HuH-7 (cell line): ENCODE measurements around the gene CDC42.

Experiments
- DNase-seq: peaks from one replicate; pipeline ENCODE4 v3.0.0; 2011; ENCODE audit warnings: low spot score

Gene CDC42

DNA sequence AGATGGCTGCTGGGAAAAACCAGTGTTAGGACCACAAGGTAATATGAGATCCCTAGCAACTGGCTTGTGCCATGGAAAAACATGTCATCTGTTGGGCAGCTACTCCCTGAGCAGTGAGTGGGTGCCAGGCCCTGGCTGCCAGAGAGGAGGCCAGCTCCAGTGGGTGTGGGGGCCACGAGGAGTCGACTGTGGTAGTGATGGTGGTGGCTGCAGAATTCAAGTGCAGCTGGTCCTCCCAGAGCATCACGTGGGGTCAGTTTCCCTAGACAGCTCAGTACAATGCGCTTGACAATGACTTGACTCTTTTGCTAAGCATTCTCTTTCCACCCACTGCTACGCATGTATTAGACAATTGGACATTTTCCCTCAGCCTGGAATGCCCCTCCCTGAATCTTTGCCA lies 14.5 kb upstream of the CDC42 start:
- no peak for DNase-seq

DNA sequence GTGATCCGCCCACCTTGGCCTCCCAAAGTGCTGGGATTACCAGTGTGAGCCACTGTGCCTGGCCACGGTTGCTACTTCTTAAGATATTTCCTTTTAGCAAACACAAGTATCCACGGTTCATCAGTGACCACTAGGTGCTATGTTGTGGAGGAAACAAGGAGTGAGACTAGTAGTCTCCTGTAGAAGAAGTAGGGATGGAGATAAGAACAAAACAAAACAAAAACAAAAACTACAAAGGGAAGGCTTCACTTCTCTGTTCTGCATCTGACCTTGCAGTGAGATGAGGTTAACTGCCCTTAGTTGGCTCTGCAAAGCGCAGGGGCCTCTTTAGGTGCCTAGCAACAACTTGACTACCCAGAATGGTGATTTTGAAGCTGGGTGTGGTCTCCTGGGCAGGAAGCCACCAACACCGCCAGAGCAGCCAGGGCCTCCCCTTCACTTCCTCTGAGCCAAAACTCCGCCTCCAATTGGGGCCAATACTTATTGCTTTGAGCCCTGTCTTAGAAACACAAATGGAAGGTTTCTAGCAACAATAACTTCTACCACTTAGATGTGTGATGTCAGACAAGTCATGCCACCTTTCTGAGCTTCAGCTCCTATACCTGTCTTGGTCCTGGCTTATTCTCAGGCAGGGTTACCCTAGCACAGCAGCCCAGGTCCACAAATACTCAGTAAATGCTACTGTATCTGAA lies 12.8 kb upstream of the CDC42 start:
- no peak for DNase-seq

DNA sequence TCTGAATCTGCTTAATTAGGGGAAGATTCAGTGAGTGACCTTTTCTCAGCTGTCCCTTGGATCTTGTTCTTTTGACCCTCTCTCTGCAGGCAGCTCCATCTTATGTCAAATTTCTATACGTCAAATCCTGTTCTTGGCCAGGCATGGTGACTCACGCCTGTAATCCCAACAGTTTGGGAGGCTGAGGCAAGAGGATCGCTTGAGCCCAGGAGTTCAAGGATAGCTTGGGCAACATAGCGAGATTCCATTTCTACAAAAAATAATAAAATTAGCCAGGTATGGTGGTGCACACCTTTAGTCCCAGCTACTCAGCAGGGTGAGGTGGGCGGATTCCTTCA lies 12.3 kb upstream of the CDC42 start:
- no peak for DNase-seq

DNA sequence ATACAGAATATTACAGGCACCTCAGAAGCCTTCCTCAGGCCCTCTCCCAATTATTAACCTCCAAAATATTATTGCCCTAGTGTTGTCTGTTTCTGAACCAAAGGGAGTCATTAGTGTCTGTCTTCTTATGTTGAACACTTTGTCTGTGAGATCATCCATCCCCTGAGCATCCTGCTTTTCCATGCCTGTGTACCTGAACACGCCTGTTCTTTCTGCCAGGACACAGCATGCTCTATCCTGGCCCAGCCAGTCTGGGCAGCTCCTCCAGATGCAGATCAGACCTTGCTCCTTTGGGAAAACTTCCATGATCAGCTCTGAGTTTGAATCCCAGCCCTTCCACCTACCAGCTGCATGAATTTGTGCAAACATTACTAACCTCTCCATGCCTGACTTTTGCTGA lies 11.0 kb upstream of the CDC42 start:
- DNase-seq, result no peak

DNA sequence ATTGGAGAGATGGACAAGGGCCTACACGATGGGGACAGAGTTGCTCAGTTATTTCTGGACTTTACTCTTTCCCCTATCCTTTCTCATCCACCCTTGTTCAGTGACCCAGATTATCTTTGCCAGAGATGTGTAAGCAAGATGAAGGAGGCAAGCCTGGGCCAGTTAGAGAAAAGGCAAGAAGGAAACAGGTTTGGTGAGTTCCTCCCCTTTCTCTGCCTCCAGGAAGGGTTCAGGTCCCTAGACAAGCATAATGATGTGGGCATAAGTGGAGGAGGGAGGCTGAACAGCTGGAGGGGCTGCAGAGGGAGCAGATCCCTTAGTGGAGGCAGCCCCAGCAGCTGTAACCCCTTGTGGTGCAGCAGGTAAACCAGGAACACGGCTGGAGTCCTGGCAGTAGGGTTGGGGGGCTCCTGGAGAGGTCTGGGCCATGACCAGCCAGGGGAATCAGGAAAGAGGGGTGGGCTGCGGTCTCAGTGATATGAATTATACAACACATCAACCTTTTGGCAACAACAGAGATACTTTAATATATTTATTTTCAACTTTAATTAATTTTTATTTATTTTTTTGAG lies 9.2 kb upstream of the CDC42 start:
- DNase-seq, result no peak

DNA sequence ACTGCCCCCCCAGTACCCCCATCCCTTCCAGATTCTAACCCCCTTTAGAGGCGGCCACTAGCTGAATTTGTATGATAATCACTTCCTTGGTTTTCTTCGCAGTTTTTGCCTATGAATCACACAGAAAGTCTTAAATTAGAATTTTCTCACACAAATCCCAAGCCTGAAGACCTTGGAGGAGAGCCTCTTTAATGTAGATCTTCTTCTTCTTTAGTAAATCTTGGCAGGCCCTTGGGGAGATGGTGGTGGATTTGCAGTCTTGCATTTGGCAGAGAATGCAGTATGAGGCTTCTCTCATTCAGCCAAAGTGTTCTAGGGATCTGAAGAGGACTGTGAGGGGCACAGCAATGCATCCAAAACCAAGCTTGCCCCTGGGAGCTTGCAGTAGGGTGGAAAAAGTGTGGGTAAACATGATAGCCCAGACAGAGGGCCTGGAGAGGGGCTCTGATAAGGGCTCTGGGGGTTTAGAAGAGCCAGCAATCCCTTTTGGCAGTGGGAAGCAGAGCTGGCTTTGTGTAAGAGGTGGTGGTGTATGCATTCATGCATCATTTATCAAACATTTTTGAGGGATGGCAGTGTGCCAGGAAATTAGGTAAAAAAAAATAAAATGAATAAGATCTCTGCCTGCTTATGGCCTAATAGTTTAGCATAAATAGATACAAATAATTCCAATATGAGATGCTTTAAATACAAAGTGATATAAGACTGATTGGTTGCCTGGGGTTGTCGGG lies 7.7 kb upstream of the CDC42 start:
- no peak for DNase-seq

DNA sequence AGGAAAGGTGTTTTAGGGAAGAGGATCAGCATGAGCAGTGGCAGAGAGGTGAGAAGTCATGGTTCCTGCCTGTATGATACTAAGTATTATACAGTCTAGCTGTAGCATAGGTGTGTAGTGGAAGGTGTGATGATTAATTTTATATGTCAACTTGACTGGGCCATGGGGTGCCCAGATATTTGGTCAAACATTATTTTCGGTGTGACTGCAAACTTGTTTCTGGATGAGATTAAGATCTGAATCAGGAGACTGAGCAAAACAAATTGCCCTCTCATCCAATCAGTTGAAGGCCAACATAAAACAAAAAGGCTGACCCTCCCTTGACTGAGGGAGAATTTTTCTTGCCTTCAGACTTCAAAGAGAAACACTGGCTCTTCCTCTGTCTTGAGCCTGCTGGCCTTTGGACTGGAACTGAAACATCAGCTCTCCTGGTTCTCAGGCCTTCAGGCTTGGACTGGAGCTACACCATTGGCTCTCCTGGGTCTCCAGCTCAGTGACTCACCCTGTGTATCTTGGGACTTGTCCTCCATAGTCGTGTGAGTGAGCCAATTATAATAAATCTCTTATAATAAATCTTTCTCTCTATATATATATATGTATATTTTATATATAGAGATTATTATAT lies 6.8 kb upstream of the CDC42 start:
- DNase-seq, result no peak

DNA sequence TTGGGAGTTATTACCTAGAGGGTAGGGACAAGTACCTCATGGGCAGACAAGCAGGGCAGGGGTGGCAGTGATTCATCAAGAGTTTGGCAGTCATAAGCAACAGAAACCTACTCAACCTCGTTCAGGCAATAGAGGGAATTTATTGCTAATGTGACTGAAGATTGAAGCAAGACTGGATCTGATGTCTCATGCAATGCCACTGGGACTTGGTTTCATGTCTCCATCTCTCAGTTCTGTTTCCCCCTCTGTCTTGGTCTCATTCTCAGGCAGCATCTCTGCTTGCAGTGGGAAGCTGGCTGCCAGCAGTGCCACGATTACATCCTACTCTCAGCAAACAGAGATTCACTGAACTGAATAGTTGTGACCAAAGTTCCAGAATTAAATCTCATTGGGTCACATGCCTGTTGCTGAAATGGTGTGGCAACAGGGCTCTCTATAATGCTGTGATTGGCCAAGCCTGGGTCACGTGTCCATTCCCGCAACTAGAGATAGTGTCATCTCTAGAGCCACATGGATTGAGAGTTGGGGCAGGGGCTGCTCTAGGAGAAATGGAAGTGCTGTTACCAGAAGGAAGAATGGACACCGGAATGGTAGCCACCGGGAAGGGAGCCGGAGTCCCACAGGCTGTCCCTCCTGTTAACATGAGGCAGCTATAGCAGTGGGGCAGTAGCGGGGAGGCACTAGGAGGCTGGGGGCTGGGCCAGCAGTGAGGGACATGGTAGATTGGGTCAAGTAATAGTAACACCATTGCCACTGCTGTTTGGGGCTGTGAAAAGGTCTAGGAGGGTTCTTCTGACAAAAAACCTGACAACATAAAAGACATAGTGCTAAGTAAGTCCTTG lies 3.9 kb upstream of the CDC42 start:
- DNase-seq, result peak; percentile 37

DNA sequence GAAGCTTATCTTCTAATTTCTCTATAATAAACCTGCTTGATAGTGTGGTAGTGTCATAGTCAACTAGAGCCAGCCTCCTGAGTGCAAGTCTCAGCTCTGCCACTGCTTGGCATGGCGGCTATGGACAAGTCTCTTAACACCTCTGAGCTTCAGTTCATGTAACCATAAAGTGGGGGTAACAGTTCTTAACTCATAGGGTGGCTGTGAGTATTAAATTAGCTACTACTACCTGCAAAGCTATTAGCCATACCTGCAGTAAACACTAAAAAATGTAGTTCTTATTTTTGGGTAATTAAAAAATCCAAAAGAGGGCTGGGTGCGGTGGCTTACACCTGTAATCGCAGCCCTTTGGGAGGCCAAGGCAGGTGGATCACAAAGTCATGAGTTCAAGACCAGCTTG lies 2.2 kb upstream of the CDC42 start:
- no peak for DNase-seq

DNA sequence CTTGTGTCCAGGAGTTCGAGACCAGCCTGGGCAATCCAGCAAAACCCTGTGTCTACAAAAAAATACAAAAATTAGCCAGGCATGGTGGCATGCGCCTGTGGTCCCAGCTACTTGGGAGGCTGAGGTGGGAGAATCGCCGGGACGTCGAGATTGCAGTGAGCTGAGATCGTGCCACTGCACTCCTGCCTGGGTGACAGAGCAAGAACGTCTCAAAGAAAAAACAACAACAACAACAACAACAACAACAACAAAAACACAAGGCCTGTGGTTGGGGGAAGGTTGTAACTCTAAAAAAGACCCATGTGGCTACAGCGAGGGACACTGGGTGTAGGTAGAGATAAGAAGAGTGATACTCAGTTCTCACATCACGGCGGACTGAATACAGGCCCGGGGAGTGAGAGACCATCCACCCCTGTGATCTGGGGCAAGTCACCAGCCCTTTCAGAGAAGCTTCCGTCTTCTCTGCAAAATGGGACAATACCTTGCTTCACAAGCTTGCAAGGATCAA lies 848 bp upstream of the CDC42 start:
- no peak for DNase-seq

DNA sequence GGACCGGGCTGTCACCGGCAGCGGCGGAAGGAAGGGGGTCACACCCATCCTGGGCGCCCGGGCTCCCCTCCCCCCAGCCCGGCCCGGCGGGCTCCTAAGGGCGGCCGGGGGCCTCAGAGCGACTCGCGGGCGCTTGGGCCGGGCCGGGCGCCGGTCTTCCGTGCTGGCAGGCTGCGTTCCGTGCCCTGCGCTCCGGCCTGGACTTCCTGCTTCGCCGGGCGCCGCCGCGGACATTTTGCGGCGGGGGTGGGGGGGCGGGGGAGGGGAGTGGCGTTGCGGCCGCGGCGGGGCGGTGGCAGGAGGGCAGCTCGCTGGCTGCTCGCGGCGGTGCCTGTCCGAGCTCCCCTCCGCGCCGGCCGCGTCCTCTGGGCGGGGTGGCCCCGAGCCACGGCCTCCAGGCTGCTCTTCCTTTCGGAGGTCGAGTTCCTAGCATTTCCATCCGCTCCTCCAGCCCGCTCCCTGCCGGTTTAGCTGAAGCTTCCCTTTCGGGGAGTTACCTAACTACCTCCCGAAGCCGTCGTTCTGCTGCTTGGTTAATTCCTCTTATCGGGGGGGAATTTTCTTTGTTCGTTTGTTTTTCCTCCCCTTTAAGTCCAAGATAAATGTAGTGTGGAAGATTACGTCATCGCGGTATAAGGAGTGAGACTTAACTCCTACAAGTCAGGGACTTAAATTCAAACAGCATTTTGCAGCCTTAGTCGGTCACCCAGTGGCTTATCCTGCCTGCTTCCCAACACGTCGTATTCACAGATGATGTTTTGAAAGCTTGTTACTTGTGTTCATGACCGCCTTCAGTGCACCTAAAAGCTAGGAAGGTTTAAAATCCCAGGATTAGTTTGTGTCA lies 730 bp downstream of the CDC42 start:
- peak; percentile 53 for DNase-seq

DNA sequence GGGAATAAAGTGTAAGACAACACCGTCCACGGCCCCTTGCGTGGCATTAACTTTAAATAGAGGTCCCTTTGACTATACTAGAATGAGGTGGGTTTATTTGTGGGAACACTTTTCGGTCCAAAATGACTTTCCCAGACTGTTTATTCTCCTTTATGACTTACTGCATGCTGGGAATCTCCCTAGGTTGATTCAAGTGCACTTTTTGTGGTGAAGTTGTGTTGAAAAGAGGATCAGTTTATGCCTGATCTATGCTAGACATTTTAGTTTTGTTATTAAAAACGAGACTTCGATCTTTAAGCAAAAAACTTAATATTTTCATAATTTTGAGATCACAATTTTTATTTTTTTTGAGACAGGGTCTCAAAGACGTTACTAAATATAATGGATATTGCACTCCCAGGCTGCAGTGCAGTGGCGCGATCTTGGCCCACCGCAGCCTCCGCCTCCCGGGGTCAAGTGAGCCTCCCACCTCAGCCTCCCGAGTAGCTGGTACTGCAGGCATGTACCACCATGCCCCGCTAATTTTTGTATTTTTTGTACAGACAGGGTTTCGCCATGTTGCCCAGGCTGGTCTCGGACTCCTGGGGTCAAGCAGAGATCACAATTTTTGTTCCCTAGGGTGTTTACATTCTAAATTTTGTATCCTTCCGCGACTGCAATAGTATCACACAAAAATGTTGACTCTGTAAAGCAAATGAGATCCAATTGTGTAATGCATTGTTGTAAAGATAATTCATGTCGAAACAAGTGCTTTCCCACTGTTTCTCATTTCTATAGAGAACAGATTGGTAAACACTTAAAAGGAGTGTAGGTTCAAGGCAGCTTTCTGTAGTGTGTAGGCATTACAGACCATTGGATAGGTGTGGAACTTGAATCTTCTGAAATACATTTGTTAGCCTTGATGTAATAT lies 1.6 kb downstream of the CDC42 start:
- no peak for DNase-seq

DNA sequence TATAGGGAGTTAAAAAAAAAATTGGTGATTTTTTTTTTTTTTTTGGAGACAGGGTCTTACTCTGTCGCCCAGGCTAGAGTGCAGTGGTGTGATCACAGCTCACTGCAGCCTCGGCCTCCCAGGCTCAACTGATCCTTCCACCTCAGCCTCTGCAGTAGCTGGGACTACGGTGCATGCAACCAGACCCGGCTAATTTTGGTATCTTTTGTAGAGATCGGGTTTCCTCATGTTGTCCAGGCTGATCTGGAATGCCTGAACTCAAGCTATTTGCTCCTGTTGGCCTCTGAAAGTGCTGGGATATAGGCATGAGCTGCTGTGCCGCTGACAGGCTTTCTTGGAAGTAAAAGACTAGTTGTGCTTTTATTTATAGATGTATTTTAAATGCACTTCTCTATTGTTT lies 3.0 kb downstream of the CDC42 start:
- no peak for DNase-seq

DNA sequence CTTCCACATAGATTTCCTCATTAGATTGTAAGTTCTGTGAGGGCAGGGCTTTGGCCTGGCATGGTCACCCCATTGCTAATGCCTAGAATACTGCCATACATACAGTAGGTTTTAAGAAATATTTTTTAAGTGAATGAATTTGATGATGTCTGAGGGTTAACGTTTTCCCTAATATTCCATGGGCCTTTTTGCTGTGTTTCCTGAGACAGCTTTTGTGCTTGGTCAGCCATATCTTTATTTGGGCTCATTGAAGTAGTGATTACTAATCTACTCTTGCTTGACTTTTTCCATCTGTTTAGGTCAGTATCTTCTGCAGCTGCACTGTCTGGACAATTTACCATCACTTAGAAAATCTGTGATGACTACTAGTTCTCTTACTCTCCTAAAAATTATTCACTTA lies 3.5 kb downstream of the CDC42 start:
- no peak for DNase-seq

DNA sequence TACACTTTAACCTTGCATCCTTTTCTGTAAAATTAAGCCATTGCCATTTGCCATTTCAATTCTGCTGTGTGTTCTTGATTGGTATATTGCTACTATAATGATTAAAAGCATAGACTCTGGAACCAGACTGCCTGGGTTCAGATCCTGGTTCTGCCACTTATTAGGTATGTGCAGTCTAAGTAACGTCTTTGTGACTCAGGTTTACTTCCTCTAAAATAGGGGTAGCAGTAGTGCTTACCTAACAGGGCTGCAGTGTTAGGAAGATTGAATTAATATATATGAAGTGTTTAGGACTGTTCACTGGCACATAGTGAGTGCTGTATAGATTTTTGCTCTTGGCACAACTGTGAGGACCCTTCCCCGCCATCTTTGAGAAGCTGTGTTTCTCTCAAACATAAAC lies 4.4 kb downstream of the CDC42 start:
- no peak for DNase-seq

DNA sequence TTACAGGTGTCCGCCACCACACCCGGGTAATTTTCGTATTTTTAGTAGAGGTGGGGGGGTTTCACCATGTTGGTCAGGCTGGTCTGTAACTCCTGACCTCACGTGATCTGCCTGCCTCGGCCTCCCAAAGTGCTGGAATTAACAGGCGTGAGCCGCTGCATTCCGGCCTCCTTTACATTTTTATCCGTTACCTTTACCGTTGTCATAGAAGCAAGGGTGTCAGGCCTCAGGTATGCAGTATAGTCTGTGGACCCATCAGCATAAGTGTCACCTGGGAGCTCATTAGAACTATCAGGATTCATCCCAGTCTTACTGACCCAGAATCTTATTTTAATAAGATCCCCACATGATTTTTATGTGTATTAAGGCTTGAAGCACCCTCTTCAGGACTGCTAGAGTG lies 5.4 kb downstream of the CDC42 start:
- DNase-seq, result no peak

DNA sequence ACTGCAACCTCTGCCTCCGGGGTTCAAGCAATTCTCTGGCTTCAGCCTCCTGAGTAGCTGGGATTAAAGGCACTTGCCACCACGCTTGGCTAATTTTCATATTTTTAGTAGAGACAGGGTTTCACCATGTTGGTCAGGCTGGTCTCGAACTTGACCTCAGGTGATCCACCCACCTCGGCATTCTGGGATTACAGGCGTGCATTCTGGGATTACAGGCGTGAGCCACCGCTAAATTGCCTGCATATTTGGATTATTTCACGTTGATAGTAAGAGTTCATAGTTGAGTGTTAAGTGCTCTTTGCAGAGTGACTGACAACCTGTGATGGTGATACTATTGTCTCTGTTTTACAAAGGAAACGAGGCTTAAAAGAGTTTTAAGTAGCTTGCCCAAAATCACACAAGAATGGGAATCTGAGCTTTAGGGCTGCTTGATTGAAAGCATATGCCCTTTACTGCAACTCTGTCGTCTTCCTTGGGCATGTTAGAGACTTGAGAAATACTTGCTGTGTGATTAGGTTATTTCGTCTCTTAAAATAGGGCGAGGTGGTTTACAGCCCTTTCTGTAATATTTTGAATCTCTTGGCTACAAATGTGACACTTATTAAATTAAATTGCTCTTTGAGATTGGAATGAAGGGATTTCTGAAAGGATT lies 12.4 kb downstream of the CDC42 start:
- no peak for DNase-seq

DNA sequence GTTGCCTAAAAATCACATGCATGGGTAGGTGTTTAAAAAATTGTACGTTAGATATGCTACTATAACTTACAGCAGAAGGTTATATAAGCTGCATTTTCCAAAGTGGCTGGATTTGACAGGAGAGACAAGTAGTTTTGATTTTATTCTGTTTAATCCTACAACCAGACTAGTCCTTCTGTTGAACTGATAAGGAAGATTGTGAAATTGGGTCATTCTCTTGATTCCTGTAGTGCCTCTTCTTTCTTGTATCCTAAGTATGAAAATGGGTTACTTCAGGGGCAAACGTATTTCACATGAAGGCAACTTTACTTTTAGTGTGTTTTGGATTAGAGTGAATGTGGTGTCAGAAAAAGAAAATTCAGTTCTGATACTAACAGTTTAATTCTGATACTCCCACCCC lies 19.0 kb downstream of the CDC42 start:
- DNase-seq, result no peak

DNA sequence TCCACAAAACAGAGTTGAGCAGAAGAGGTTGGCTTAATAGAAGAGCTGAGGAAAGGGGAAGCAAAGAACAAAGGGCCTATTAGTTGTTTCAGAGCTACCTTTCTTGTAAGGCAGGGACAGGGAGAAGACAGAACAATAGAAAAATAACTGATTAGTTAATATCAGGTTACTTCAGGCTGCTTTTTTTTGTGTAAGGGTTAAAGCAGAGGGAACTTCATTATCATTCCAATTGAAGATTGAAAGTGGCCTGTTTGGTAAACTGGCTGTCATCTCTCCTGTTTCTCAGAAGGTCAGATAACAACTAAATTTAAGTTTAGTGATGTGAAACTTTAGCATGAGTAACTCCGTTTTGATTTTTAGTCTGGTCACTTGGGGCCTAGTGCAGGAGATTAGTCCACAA lies 22.3 kb downstream of the CDC42 start:
- DNase-seq, result no peak

DNA sequence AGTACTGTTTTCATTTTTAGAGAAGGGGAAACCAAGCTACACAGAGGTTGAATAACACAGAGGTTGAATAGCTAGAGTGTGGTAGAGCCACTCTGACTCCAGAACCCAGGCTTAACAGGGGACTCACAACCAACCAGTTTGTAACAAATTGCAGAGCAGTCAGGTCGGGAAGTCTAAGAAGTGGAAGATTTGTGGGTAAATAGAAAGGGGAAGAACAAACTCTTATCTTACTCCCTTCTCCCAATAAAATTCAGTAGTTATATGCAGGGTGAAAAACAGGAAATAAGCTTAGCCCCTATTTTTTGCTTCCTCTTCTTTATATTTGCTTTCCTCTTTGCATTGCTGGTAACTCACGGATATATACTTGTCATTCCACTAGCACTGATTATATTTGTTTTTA lies 23.2 kb downstream of the CDC42 start:
- DNase-seq, result no peak
